Measurements from ENCODE around the gene FLNB.

DNA sequence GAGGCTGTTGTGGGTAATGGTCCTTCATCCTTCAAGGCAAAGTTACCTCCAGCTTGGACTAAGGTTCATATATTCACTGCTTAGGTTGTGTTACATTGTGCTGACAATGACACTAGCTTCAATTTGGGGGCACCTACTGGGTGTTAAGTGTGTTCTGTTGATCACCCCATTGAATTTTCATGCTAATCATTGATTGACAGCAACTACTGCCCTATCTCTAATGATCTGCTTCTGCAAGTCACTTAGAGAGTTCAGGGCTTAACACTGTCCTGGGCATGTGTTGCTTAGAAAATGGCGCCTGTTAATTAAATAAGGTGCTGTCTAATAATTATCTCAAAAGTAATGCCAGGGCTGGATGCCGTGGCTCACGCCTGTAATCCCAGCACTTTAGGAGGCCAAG, 3.4 kb downstream of the FLNB start:
- TF ChIP-seq POLR2A (IDR thresholded peaks at IDR 0.05): no peak
- TF ChIP-seq, protein P1, sequence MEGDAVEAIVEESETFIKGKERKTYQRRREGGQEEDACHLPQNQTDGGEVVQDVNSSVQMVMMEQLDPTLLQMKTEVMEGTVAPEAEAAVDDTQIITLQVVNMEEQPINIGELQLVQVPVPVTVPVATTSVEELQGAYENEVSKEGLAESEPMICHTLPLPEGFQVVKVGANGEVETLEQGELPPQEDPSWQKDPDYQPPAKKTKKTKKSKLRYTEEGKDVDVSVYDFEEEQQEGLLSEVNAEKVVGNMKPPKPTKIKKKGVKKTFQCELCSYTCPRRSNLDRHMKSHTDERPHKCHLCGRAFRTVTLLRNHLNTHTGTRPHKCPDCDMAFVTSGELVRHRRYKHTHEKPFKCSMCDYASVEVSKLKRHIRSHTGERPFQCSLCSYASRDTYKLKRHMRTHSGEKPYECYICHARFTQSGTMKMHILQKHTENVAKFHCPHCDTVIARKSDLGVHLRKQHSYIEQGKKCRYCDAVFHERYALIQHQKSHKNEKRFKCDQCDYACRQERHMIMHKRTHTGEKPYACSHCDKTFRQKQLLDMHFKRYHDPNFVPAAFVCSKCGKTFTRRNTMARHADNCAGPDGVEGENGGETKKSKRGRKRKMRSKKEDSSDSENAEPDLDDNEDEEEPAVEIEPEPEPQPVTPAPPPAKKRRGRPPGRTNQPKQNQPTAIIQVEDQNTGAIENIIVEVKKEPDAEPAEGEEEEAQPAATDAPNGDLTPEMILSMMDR (IDR thresholded peaks at IDR 0.05): no peak
- no peak for TF ChIP-seq POLR2AphosphoS5 (IDR thresholded peaks at IDR 0.05)

Measured in prostate gland (tissue), 2 donors.